Trophoblast cell (in vitro differentiated cells and primary cell): ENCODE measurements around the gene RABGAP1.

Experiments
- DNase-seq, 2 donors: peaks; one replicate each; pipeline ENCODE4 v3.0.0-alpha.2; 2016
- H2AFZ ChIP-seq: 2 replicates; pipeline ENCODE4 v1.6.1; 2013; ENCODE audit warnings: low read length, moderate library complexity, mild to moderate bottlenecking; ENCODE audit not compliant: insufficient read depth, poor library complexity
- H2AK5ac ChIP-seq: 2 replicates; pipeline ENCODE4 v1.6.1; 2013; ENCODE audit warnings: mild to moderate bottlenecking, low read length
- H2BK120ac ChIP-seq: 2 replicates; pipeline ENCODE4 v1.6.1; 2013; ENCODE audit warnings: low read length, mild to moderate bottlenecking, moderate library complexity; ENCODE audit not compliant: insufficient read depth, poor library complexity
- H2BK12ac ChIP-seq: 2 replicates; pipeline ENCODE4 v1.6.1; 2013; ENCODE audit warnings: mild to moderate bottlenecking, low read length, moderate library complexity
- H2BK5ac ChIP-seq: 2 replicates; pipeline ENCODE4 v1.6.1; 2013; ENCODE audit warnings: low read length, low read depth, moderate library complexity, mild to moderate bottlenecking; ENCODE audit not compliant: poor library complexity
- H3K14ac ChIP-seq: 2 replicates; pipeline ENCODE4 v1.6.1; 2013; ENCODE audit warnings: mild to moderate bottlenecking, low read length
- H3K18ac ChIP-seq: 2 replicates; pipeline ENCODE4 v1.6.1; 2013; ENCODE audit warnings: mild to moderate bottlenecking, low read length
- H3K23ac ChIP-seq: 2 replicates; pipeline ENCODE4 v1.6.1; 2013; ENCODE audit warnings: low read length
- H3K27ac ChIP-seq: 2 replicates; pipeline ENCODE4 v1.5.1; 2013; ENCODE audit warnings: low read depth, mild to moderate bottlenecking, inconsistent platforms, low read length, moderate library complexity
- H3K27me3 ChIP-seq: 2 replicates; pipeline ENCODE4 v1.6.1; 2013; ENCODE audit warnings: inconsistent platforms, mild to moderate bottlenecking, low read length, moderate library complexity; ENCODE audit not compliant: insufficient read depth
- H3K36me3 ChIP-seq, 2 experiments: 1 replicate in 1 of 2; 2 replicates in 1 of 2; pipeline ENCODE4 v1.6.1; 2013; ENCODE audit warnings: low read length in 2 of 2, mild to moderate bottlenecking in 2 of 2, moderate library complexity in 1 of 2; ENCODE audit not compliant: insufficient read depth in 2 of 2, control insufficient read depth in 1 of 2
- H3K4ac ChIP-seq: 2 replicates; pipeline ENCODE4 v1.6.1; 2013; ENCODE audit warnings: low read depth, mild to moderate bottlenecking, low read length, moderate library complexity
- H3K4me1 ChIP-seq, 2 experiments: 1 replicate in 1 of 2; 2 replicates in 1 of 2; pipeline ENCODE4 v1.6.1; 2013; ENCODE audit warnings: low read length in 2 of 2, mild to moderate bottlenecking in 2 of 2, moderate library complexity in 1 of 2; ENCODE audit not compliant: insufficient read depth in 2 of 2, control insufficient read depth in 1 of 2
- H3K4me2 ChIP-seq: 2 replicates; pipeline ENCODE4 v1.6.1; 2013; ENCODE audit warnings: inconsistent platforms, mild to moderate bottlenecking, low read length, moderate library complexity
- H3K4me3 ChIP-seq: 2 replicates; pipeline ENCODE4 v1.5.1; 2013; ENCODE audit warnings: mild to moderate bottlenecking, low read depth, low read length, inconsistent platforms
- H3K79me1 ChIP-seq: one replicate; pipeline ENCODE4 v1.6.1; 2013; ENCODE audit warnings: low read length
- H3K79me2 ChIP-seq: 2 replicates; pipeline ENCODE4 v1.6.1; 2013; ENCODE audit warnings: low read length, mild to moderate bottlenecking; ENCODE audit not compliant: control insufficient read depth, insufficient read depth, poor library complexity
- H3K9ac ChIP-seq: 2 replicates; pipeline ENCODE4 v1.6.1; 2013; ENCODE audit warnings: mild to moderate bottlenecking, low read length
- H3K9me3 ChIP-seq: 2 replicates; pipeline ENCODE4 v1.6.1; 2013; ENCODE audit warnings: low read depth, mild to moderate bottlenecking, control low read depth, inconsistent platforms, low read length; ENCODE audit not compliant: insufficient read depth
- H4K12ac ChIP-seq: 2 replicates; pipeline ENCODE4 v1.6.1; 2013; ENCODE audit warnings: low read depth, mild to moderate bottlenecking, low read length, moderate library complexity
- H4K8ac ChIP-seq: 2 replicates; pipeline ENCODE4 v1.6.1; 2013; ENCODE audit warnings: low read depth, mild to moderate bottlenecking, low read length, moderate library complexity
- H4K91ac ChIP-seq: one replicate; pipeline ENCODE4 v1.6.1; 2013; ENCODE audit warnings: low read depth, mild to moderate bottlenecking, low read length, moderate library complexity
- WGBS: extraction: QIAGEN DNeasy Blood & Tissue Kit; methylation state at CpG from one replicate; pipeline ENCODE4 v1.1.7; 2013; ENCODE audit warnings: missing lambda C conversion rate; ENCODE audit not compliant: insufficient read length, insufficient coverage; ENCODE audit errors: extremely low coverage; 5-methylcytosine and 5-hydroxymethylcytosine counted together

Gene RABGAP1

GRCh38 chr9:123061216-123061615 is 120.4 kb downstream of the RABGAP1 start:
- Histone ChIP-seq H3K27ac (no peak overlapping the region), H2BK5ac (no peak overlapping the region), H3K9me3 (no peaks in the 10 kb centered on the region), H3K79me2 (peaks cover 2% of the 10 kb centered on the region), H3K4ac (no peak overlapping the region), H2AK5ac (no peak overlapping the region), H4K12ac (no peak overlapping the region), H3K4me2 (no peak overlapping the region), H3K4me1 (peaks cover 4% of the 10 kb centered on the region in 2 experiments), H4K91ac (no peak overlapping the region), H2AFZ (no peak overlapping the region), H3K4me3 (no peak overlapping the region), H3K18ac (no peak overlapping the region), H2BK120ac (no peak overlapping the region), H3K23ac (no peak overlapping the region), H3K79me1 (no peaks in the 10 kb centered on the region), H4K8ac (no peak overlapping the region), H3K27me3 (no peaks in the 10 kb centered on the region), H2BK12ac (no peak overlapping the region), H3K9ac (no peak overlapping the region), H3K36me3 (peaks cover 0 to 3% of the 10 kb centered on the region in 2 experiments), H3K14ac (no peak overlapping the region)
- no peak for DNase-seq
- no CpG with 5 or more reads among the region's 7 CpGs for WGBS

- Histone ChIP-seq H3K27me3 (no peaks in the 10 kb centered on the region), H3K23ac (no peak overlapping the region), H3K18ac (no peak overlapping the region), H3K14ac (no peak overlapping the region), H2BK12ac (no peak overlapping the region), H3K9ac (no peak overlapping the region), H2BK120ac (no peak overlapping the region), H2BK5ac (no peak overlapping the region), H3K4ac (no peak overlapping the region), H3K4me2 (no peak overlapping the region), H3K79me2 (peaks cover 2% of the 10 kb centered on the region), H3K36me3 (peaks cover 2 to 6% of the 10 kb centered on the region in 2 experiments), H4K91ac (no peak overlapping the region), H3K4me1 (peaks cover 4% of the 10 kb centered on the region in 2 experiments), H3K27ac (no peak overlapping the region), H2AFZ (no peak overlapping the region), H3K4me3 (no peak overlapping the region), H4K8ac (no peak overlapping the region), H2AK5ac (no peak overlapping the region), H3K79me1 (no peaks in the 10 kb centered on the region), H4K12ac (no peak overlapping the region), H3K9me3 (no peaks in the 10 kb centered on the region)
- WGBS = no CpG with 5 or more reads among the region's 7 CpGs
- DNase-seq = no peak
Measured at GRCh38 chr9:123062351-123063176, 121.7 kb downstream of the RABGAP1 start.

GRCh38 chr9:123063177-123063598 is 122.4 kb downstream of the RABGAP1 start:
- Histone ChIP-seq H2AK5ac (no peak overlapping the region), H3K4me3 (no peak overlapping the region), H3K27ac (no peak overlapping the region), H3K23ac (no peak overlapping the region), H3K18ac (no peak overlapping the region), H4K91ac (no peak overlapping the region), H2BK120ac (no peak overlapping the region), H3K27me3 (no peaks in the 10 kb centered on the region), H3K9ac (no peak overlapping the region), H3K36me3 (peaks cover 2 to 6% of the 10 kb centered on the region in 2 experiments), H3K9me3 (no peaks in the 10 kb centered on the region), H2BK5ac (no peak overlapping the region), H3K14ac (no peak overlapping the region), H3K4me2 (no peak overlapping the region), H3K79me2 (peaks cover 2% of the 10 kb centered on the region), H3K79me1 (no peaks in the 10 kb centered on the region), H3K4me1 (peaks cover 4% of the 10 kb centered on the region in 2 experiments), H4K12ac (no peak overlapping the region), H3K4ac (no peak overlapping the region), H2AFZ (no peak overlapping the region), H2BK12ac (no peak overlapping the region), H4K8ac (no peak overlapping the region)
- no CpG with 5 or more reads among the region's 2 CpGs for WGBS
- DNase-seq = no peak

- peaks cover 4% of the 10 kb centered on the region in 2 experiments for H3K4me1 ChIP-seq
- no peak overlapping the region for H2BK12ac ChIP-seq
- H4K91ac ChIP-seq = no peak overlapping the region
- H3K27me3 ChIP-seq = no peaks in the 10 kb centered on the region
- no peaks in the 10 kb centered on the region for H3K79me1 ChIP-seq
- no peak overlapping the region for H2AK5ac ChIP-seq
- H3K4me3 ChIP-seq = no peak overlapping the region
- H3K9ac ChIP-seq = no peak overlapping the region
- no peak overlapping the region for H3K18ac ChIP-seq
- DNase-seq = no peak
- no peak overlapping the region for H2BK5ac ChIP-seq
- H4K8ac ChIP-seq = no peak overlapping the region
- H3K9me3 ChIP-seq = no peaks in the 10 kb centered on the region
- no peak overlapping the region for H3K27ac ChIP-seq
- H3K4me2 ChIP-seq = no peak overlapping the region
- H2AFZ ChIP-seq = no peak overlapping the region
- H3K79me2 ChIP-seq = peaks cover 2% of the 10 kb centered on the region
- H2BK120ac ChIP-seq = no peak overlapping the region
- 100% methylated on average over 6 of the region's 11 CpGs for WGBS
- H3K36me3 ChIP-seq = peaks cover 2 to 6% of the 10 kb centered on the region in 2 experiments
- H3K14ac ChIP-seq = no peak overlapping the region
- no peak overlapping the region for H4K12ac ChIP-seq
- no peak overlapping the region for H3K4ac ChIP-seq
- no peak overlapping the region for H3K23ac ChIP-seq
Measured at GRCh38 chr9:123063896-123064295, 123.1 kb downstream of the RABGAP1 start.
